ENCODE measurements around the gene FCF1.

DNA sequence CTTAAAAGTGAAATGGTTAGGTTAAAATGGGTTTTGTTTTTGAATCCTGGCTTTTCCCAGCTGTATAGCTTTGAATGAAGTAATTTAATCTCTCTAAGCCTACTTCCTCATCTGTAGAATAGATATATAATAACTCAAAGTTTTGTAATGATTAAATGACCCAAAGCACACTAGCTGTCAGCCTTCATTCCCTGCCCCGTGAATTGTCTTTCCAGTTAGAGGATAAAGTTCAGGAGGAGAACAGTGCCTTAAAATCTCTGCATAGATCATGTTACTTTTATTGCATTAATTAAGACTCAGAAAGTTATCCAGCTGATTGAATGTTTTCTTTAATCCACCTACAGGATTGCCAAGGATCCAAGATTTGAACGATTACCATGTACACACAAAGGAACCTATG lies 19.4 kb downstream of the FCF1 start:
- no peak for TF ChIP-seq EZH2 (IDR thresholded peaks at IDR 0.05; ENCODE audit: insufficient read depth, poor library complexity, severe bottlenecking)
- TF ChIP-seq EZH2phosphoT487 (IDR thresholded peaks at IDR 0.05; ENCODE audit: insufficient read depth, low read depth), result no peak
